Activated T-cell treated with anti-CD3 and anti-CD28 coated beads, Interleukin-2, amount 50 U/mL, for 4 hours (primary cell): ENCODE data around the gene GRIN2D. TPM values are rescaled to one million over a fixed set of nuclear protein-coding genes. Genes with fewer than 3 reads are reported as not detected.
"Not testable (repeated sequence)": the region's sequence is repeated elsewhere in the genome, so short reads cannot be mapped to it uniquely, and the experiment has no call there.

Experiments
- ATAC-seq, 2 donors: fragments of 200-7000 bp; cut with Tn5 transposase; one replicate each; pipeline ENCODE4 v1.10.0; 2021
- DNase-seq: peaks from one replicate; pipeline ENCODE4 v3.0.0-alpha.2; 2020
- H3K27me3 Mint-ChIP-seq: one replicate; pipeline ENCODE4 v1.8.0; 2021; ENCODE audit warnings: low read depth, mixed read lengths
- H3K36me3 Mint-ChIP-seq: one replicate; pipeline ENCODE4 v1.8.0; 2022; ENCODE audit warnings: mixed read lengths; ENCODE audit not compliant: insufficient read depth
- H3K4me1 Mint-ChIP-seq: one replicate; pipeline ENCODE4 v1.8.0; 2021; ENCODE audit warnings: low read depth, mixed read lengths
- H3K4me3 Mint-ChIP-seq: one replicate; pipeline ENCODE4 v1.8.0; 2021; ENCODE audit warnings: mild to moderate bottlenecking, moderate library complexity, mixed read lengths
- H3K9me3 Mint-ChIP-seq: one replicate; pipeline ENCODE4 v1.8.0; 2021; ENCODE audit warnings: mixed read lengths
- total RNA-seq, 3 donors: library from RNA; stranded (reverse); gene quantifications; one replicate each; pipeline ENCODE4 v1.2.1, GENCODE V29; 2021

GRIN2D gene
- total RNA-seq, 3 donors from 2014 or later, result 0.11 to 0.14 (median 0.13) TPM

- DNase-seq (peak; percentile 96), ATAC-seq (peak; percentile 92 to 93)
- Mint-ChIP-seq H3K4me3 (peak within 1 kb of the TSS; percentile 87), H3K36me3 (peaks cover 3% of the 10 kb centered on the region), H3K9me3 (no peaks in the 10 kb centered on the region), H3K4me1 (peaks cover 4% of the 10 kb centered on the region), H3K27me3 (no peaks in the 10 kb centered on the region)
These were observed 29.5 kb upstream of the GRIN2D start, which contains the start of the genes SYNGR4 and TMEM143 for GRCh38 chr19:48363810-48364597. Gene SYNGR4, plus strand, starts transcription at chr19:48364367. Its CDS starts 1,476 bp downstream, at chr19:48365843. Gene TMEM143, minus strand, starts transcription at chr19:48363940. Its CDS starts 20 bp downstream, at chr19:48363920.

GRCh38 chr19:48364598-48365348 lies 28.7 kb upstream of the GRIN2D start:
- Mint-ChIP-seq H3K36me3 (peaks cover under 1% of the 10 kb centered on the region), H3K4me1 (peaks cover 4% of the 10 kb centered on the region), H3K27me3 (no peaks in the 10 kb centered on the region), H3K4me3 (peak overlapping the region; percentile 87), H3K9me3 (no peaks in the 10 kb centered on the region)
- DNase-seq (peak; percentile 9), ATAC-seq (no peak)

- no peak for DNase-seq
- Mint-ChIP-seq H3K27me3 (no peaks in the 10 kb centered on the region), H3K4me3 (no peak overlapping the region), H3K4me1 (peaks cover 4% of the 10 kb centered on the region), H3K9me3 (no peaks in the 10 kb centered on the region), H3K36me3 (no peaks in the 10 kb centered on the region)
- ATAC-seq, result no peak
These were observed 27.9 kb upstream of the GRIN2D start for GRCh38 chr19:48365602-48366001.

- Mint-ChIP-seq H3K27me3 (no peaks in the 10 kb centered on the region), H3K4me3 (no peak overlapping the region), H3K4me1 (peaks cover 1% of the 10 kb centered on the region), H3K9me3 (no peaks in the 10 kb centered on the region), H3K36me3 (no peaks in the 10 kb centered on the region)
- DNase-seq (no peak), ATAC-seq (no peak)
These were observed 25.6 kb upstream of the GRIN2D start for GRCh38 chr19:48367855-48368254.

- H3K27me3 Mint-ChIP-seq, result peaks cover 2% of the 10 kb centered on the region
- H3K9me3 Mint-ChIP-seq, result no peaks in the 10 kb centered on the region
- no peaks in the 10 kb centered on the region for H3K4me1 Mint-ChIP-seq
- ATAC-seq, result no peak
- no peak for DNase-seq
- no peak overlapping the region for H3K4me3 Mint-ChIP-seq
- H3K36me3 Mint-ChIP-seq, result no peaks in the 10 kb centered on the region
These were observed 24.5 kb upstream of the GRIN2D start for GRCh38 chr19:48368936-48369335.

GRCh38 chr19:48370955-48371354 lies 22.5 kb upstream of the GRIN2D start:
- Mint-ChIP-seq H3K36me3 (no peaks in the 10 kb centered on the region), H3K27me3 (peaks cover 2% of the 10 kb centered on the region), H3K4me1 (no peaks in the 10 kb centered on the region), H3K9me3 (no peaks in the 10 kb centered on the region), H3K4me3 (no peak overlapping the region)
- ATAC-seq (no peak), DNase-seq (no peak)

GRCh38 chr19:48371367-48371766 lies 22.1 kb upstream of the GRIN2D start:
- no peak for ATAC-seq
- no peak overlapping the region for H3K4me3 Mint-ChIP-seq
- no peaks in the 10 kb centered on the region for H3K9me3 Mint-ChIP-seq
- no peaks in the 10 kb centered on the region for H3K36me3 Mint-ChIP-seq
- no peak for DNase-seq
- H3K27me3 Mint-ChIP-seq, result peaks cover 2% of the 10 kb centered on the region
- H3K4me1 Mint-ChIP-seq, result no peaks in the 10 kb centered on the region

- not testable (repeated sequence) for H3K36me3 Mint-ChIP-seq, H3K4me1 Mint-ChIP-seq, H3K27me3 Mint-ChIP-seq, H3K9me3 Mint-ChIP-seq, H3K4me3 Mint-ChIP-seq, DNase-seq, ATAC-seq
These were observed 21.7 kb upstream of the GRIN2D start for GRCh38 chr19:48371771-48372170.

- H3K27me3 Mint-ChIP-seq, result peaks cover 2% of the 10 kb centered on the region
- no peaks in the 10 kb centered on the region for H3K4me1 Mint-ChIP-seq
- no peak for DNase-seq
- H3K4me3 Mint-ChIP-seq, result no peak overlapping the region
- no peaks in the 10 kb centered on the region for H3K9me3 Mint-ChIP-seq
- no peak for ATAC-seq
- no peaks in the 10 kb centered on the region for H3K36me3 Mint-ChIP-seq
These were observed 20.6 kb upstream of the GRIN2D start for GRCh38 chr19:48372904-48373303.

GRCh38 chr19:48373567-48373966 lies 19.9 kb upstream of the GRIN2D start:
- Mint-ChIP-seq H3K36me3 (no peaks in the 10 kb centered on the region), H3K4me3 (no peak overlapping the region), H3K9me3 (no peaks in the 10 kb centered on the region), H3K4me1 (no peaks in the 10 kb centered on the region), H3K27me3 (peaks cover 2% of the 10 kb centered on the region)
- ATAC-seq (no peak), DNase-seq (no peak)

GRCh38 chr19:48378194-48378570 lies 15.3 kb upstream of the GRIN2D start:
- peaks cover 3% of the 10 kb centered on the region for H3K36me3 Mint-ChIP-seq
- H3K27me3 Mint-ChIP-seq, result peaks cover under 1% of the 10 kb centered on the region
- H3K4me1 Mint-ChIP-seq, result no peaks in the 10 kb centered on the region
- DNase-seq, result no peak
- ATAC-seq, result no peak
- H3K9me3 Mint-ChIP-seq, result no peaks in the 10 kb centered on the region
- H3K4me3 Mint-ChIP-seq, result no peak overlapping the region

GRCh38 chr19:48379058-48379457 lies 14.4 kb upstream of the GRIN2D start:
- DNase-seq (no peak), ATAC-seq (no peak)
- no peaks in the 10 kb centered on the region for H3K27me3 Mint-ChIP-seq
- H3K9me3 Mint-ChIP-seq, result no peaks in the 10 kb centered on the region
- no peaks in the 10 kb centered on the region for H3K4me1 Mint-ChIP-seq
- no peak overlapping the region for H3K4me3 Mint-ChIP-seq
- H3K36me3 Mint-ChIP-seq, result peaks cover 7% of the 10 kb centered on the region

GRCh38 chr19:48381178-48381950 lies 12.1 kb upstream of the GRIN2D start:
- Mint-ChIP-seq H3K27me3 (no peaks in the 10 kb centered on the region), H3K9me3 (no peaks in the 10 kb centered on the region), H3K4me1 (no peaks in the 10 kb centered on the region), H3K36me3 (peaks cover 17% of the 10 kb centered on the region), H3K4me3 (no peak overlapping the region)
- DNase-seq (no peak), ATAC-seq (no peak)

- ATAC-seq (no peak), DNase-seq (no peak)
- no peaks in the 10 kb centered on the region for H3K9me3 Mint-ChIP-seq
- no peaks in the 10 kb centered on the region for H3K4me1 Mint-ChIP-seq
- H3K36me3 Mint-ChIP-seq, result peaks cover 17% of the 10 kb centered on the region
- no peak overlapping the region for H3K4me3 Mint-ChIP-seq
- H3K27me3 Mint-ChIP-seq, result no peaks in the 10 kb centered on the region
These were observed 11.2 kb upstream of the GRIN2D start for GRCh38 chr19:48382286-48382685.
